ENCODE data around the gene SNRNP35.
A peak's percentile ranks its signal among the peaks of the same experiment; 100 is the strongest.
"Not testable (repeated sequence)": the region's sequence is repeated elsewhere in the genome, so short reads cannot be mapped to it uniquely, and the experiment has no call there.

Gene SNRNP35

GRCh38 chr12:123457980-123458779 lies at the start of gene SNRNP35:
SNRNP35 (plus strand) TSS chr12:123458139; CDS start chr12:123465541, 7,402 bp downstream.
- peak; percentile 90 for DNase-seq

- not testable (repeated sequence) for DNase-seq
These were observed 49.3 kb upstream of the SNRNP35 start for GRCh38 chr12:123408619-123409018.

GRCh38 chr12:123409284-123410040 lies 48.5 kb upstream of the SNRNP35 start:
- DNase-seq, result not testable (repeated sequence)

DNA sequence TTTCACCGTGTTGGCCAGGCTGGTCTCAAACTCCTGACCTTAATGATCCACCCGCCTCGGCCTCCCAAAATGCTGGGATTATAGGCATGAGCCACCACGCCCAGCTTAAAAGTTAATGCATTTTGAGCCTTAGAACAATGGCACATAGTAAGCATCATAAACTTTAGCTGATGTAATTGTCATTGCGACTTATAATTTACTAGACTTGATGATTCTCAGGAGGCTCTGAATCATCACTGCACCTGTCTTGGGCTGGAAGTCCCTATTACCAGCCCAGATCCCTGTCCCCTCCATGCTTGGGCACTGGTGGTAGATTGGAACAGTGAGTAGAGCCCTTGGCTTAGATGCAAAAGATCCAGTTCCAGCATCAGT lies 47.9 kb upstream of the SNRNP35 start:
- DNase-seq, result no peak

DNA sequence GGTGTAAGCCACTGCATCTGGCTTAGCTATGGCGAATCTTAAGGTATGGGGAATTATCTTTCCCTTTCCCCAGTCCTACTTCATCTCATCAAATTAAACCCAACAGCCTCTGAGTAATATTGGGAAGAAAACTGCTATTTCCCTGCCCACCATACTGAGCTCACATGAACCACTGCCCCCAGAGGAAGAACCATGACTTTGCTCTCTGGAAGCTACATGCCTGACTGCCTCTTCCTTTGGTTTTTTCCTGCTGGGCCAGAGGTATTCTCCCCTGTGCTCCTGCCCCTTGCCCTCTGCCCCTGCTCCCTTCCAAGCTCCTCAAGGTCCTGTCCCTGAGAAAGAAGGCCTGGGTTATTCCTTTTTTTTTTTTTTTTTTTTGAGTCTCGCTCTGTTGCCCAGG lies 36.6 kb upstream of the SNRNP35 start:
- DNase-seq, result no peak

DNA sequence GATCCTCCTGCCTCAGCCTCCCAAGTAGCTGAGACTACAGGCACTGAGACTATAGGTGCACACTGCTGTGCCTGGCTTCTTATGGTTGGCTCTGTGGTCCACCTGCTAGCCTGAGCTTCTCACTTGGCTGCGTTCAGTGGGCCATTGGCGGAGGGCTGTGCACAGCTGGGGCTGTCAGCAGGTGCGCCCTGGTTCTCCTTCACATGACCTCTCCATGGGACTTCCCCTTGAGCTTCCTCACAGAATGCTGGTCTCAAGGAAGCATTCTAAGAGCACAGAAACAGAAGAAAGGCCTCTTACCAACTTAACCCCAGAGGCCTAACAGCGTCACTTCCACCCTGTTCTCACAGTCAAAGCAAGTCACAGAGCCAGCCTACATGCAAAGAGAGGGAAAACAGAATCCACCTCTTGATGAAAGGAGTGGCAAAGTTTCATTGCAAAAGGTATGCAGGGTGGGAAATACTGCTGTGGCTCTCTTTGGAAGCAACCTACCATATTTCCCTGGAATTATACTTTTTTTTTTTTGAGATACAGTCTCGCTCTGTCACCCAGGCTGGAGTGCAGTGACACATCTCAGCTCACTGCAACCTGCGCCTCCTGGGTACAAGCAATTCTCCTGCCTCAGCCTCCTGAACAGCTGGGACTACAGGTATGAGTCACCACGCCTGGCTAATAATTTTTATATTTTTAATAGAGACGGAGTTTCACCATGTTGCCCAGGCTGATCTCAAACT lies 30.7 kb upstream of the SNRNP35 start:
- DNase-seq, result peak; percentile 24

- DNase-seq, result no peak
These were observed 29.3 kb upstream of the SNRNP35 start for GRCh38 chr12:123428591-123428990.

DNA sequence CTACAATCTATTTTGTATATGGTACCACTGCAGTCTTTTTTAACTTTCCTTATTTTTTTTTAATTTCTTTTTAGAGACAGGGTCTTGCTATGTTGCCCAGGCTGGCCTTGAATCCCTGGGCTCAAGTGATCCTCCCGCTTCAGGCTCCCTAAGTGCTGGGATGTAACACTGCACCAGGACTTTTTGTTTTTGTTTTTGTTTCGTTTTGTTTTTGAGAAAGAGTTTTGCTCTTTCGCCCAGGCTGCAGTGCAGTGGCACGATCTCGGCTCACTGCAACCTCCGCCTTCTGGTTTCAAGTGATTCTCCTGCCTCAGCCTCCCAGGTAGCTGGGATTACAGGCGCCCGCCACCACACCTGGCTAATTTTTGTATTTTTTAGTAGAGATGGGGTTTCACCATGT lies 28.8 kb upstream of the SNRNP35 start:
- DNase-seq, result not testable (repeated sequence)

DNA sequence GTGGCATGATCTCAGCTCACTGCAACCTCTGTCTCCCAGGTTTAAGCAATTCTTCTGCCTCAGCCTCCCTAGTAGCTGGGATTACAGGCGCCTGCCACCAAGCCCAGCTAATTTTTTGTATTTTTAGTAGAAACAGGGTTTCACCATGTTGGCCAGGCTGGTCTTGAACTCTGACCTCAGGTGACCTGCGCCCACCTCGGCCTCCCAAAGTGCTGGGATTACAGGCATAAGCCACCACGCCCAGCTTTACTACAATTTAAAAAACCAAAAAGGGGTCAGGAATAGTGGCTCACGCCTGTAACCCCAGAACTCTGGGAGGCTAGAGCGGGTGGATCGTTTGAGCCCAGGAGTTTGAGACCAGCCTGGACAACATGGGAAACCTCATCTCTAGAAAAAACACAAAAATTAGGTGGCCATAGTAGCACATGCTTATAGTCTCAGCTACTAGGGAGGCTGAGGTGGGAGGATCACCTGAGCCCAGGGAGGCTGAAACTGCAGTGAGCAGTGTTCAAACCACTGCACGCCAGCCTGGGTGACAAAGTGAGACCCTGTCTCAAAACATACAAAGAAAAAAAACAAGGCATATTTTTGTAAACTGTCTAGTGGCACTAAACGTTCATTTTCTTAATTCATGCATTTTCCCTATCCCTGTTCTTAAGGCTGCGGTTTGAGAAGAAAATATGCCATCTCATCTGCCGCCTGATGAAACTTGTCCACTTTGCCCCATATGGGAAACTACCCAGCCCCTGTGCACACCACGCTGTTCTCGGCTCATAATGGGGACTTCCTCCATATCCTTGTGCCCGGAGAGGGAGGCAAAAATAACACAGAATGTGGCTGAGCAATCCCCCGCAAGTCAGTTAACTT lies 25.8 kb upstream of the SNRNP35 start:
- not testable (repeated sequence) for DNase-seq

GRCh38 chr12:123433615-123434014 lies 24.3 kb upstream of the SNRNP35 start:
- no peak for DNase-seq

- no peak for DNase-seq
These were observed 22.3 kb upstream of the SNRNP35 start for GRCh38 chr12:123435636-123436016.

GRCh38 chr12:123436017-123436964 lies 21.6 kb upstream of the SNRNP35 start, which contains the start of gene RILPL2:
RILPL2 (minus strand) TSS chr12:123436684; CDS start chr12:123436420, 264 bp downstream.
- peak; percentile 92 for DNase-seq

- DNase-seq, result no peak
These were observed 16.3 kb upstream of the SNRNP35 start for GRCh38 chr12:123441523-123442164.

- no peak for DNase-seq
These were observed 15.2 kb upstream of the SNRNP35 start for GRCh38 chr12:123442774-123443173.

DNA sequence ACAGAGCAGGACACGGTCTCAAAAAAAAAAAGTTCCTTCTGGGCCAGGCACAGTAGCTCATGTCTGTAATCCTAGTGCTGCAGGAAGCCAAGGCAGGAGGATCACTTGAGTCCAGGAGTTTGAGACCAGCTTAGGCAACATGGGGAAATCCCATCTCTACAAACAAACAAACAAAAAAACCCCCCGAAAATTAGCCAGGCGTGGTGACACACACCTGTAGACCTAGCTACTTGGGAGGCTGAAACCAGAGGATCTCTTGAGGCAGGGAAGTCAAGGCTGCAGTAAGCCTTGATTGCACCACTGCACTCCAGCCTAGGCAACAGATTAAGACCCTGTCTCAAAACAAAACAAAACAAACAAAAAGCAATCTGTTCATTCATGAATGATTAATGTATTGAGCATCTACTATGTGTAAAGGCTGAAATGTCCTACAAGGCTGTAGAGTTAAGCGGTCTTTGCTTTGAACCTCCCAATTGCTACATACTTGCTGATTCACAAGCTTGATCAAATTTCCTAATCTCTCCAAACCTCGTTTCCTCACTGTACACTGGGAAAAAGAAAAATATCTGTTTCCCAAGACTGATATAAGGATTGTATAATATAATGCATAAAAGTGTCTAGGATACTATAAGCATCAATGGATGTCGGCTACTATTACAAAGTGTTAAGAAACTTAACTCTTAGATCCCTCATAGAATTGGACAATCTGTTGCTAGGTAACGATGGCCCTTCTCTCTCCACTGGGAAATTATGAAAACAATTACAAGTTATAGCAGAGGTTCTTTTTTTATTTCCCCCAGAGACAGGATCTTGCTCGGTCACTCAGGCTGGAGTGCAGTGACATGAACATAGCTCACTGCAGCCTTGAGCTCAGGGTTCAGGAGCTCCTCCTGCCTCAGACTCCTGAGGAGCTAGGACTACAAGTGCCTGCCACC lies 13.6 kb upstream of the SNRNP35 start:
- DNase-seq, result no peak

DNA sequence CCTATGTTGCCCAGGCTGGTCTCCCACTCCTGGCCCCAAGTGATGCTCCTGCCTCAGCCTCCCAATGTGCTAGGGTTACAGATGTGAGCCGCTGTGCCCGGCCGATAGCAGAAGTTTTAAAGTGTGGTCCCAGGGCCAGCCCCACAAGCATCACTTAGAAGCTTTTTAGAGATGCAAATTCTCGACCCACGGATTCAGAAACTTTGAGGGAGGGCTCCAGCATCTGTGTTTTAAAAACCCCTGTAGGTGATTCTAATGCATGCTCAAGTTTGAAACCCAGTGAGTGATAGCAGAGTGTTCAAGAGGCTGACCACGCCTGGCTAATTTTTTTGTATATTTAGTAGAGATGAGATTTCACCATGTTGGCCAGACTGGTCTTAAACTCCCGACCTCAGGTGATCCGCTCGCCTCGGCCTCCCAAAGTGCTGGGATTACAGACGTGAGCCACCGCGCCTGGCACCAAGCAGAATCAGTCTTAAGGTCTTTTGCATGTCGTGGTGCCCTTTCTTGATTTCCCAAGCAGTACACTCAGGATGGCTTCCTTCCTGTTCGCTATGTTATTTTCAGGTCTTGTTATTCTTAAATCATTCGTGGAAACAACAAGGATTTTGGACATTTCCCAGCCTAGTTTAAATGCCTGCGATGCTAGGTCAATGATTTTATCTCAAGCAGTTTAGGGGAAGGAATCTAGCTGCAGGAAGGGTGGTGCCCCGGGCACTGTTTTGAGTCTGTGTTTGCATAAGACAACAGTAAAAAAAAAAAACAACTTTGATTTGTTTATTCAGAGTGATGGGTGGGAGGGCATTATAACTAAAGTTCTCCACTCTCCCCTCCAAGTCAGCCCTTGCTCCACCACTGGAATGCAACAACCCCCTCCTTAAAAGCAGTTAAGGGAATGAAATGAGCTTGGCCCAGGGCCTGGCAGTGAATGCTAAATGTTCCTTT lies 12.3 kb upstream of the SNRNP35 start:
- DNase-seq, result peak; percentile 32

GRCh38 chr12:123446333-123446713 lies 11.6 kb upstream of the SNRNP35 start:
- DNase-seq, result no peak

DNA sequence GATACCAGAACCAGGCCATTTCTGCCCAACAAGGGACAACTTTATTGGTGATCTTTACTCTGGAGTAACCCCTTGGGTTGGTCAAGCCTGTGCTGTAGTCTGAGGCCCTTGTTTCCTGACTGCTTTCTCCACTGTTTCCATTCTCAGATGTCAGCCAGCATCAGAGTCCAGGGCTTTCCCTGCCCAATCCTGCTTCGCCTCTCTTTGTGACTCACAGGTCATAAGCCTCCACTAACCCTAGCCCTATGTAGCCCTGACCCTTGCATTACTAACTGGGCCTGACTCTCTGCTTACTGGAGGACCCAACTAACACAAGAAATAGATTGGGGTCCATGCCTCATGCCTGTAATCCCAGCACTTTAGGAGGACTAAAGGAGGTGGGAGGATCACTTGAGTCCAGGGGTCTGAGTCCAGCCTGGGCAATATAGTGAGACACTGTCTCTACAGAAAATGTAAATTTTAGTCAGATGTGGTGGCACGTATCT lies 8.6 kb upstream of the SNRNP35 start:
- DNase-seq, result no peak
